HepG2 (cell line): ENCODE measurements around the gene ZFHX3.

ENCODE experiments used
- EP300 ChIP-seq, 3 experiments: sonication (generic) in 1 of 3; formaldehyde crosslinking in 1 of 3; IDR thresholded peaks; 2 replicates each; pipeline versions ENCODE4 v1.5.1 to v1.6.1; 2011 to 2020; ENCODE audit warnings: low read depth in 2 of 3, low read length in 2 of 3, borderline replicate concordance in 1 of 3, improper control_type of control experiment in 1 of 3, mild to moderate bottlenecking in 1 of 3, missing genetic modification reagents in 1 of 3, moderate library complexity in 1 of 3
- STAT6 ChIP-seq: sonication (generic); formaldehyde crosslinking; IDR thresholded peaks from 2 replicates; pipeline ENCODE4 v1.4.0; 2020; ENCODE audit warnings: missing genetic modification reagents, mild to moderate bottlenecking, borderline replicate concordance
- TF ChIP-seq, protein P1 (sequence below), 2 experiments: IDR thresholded peaks; 2 replicates each; pipeline ENCODE4 v1.6.1; 2011 to 2012; ENCODE audit warnings: low read length in 2 of 2, borderline replicate concordance in 1 of 2, low read depth in 1 of 2, mild to moderate bottlenecking in 1 of 2, moderate library complexity in 1 of 2

DNA sequence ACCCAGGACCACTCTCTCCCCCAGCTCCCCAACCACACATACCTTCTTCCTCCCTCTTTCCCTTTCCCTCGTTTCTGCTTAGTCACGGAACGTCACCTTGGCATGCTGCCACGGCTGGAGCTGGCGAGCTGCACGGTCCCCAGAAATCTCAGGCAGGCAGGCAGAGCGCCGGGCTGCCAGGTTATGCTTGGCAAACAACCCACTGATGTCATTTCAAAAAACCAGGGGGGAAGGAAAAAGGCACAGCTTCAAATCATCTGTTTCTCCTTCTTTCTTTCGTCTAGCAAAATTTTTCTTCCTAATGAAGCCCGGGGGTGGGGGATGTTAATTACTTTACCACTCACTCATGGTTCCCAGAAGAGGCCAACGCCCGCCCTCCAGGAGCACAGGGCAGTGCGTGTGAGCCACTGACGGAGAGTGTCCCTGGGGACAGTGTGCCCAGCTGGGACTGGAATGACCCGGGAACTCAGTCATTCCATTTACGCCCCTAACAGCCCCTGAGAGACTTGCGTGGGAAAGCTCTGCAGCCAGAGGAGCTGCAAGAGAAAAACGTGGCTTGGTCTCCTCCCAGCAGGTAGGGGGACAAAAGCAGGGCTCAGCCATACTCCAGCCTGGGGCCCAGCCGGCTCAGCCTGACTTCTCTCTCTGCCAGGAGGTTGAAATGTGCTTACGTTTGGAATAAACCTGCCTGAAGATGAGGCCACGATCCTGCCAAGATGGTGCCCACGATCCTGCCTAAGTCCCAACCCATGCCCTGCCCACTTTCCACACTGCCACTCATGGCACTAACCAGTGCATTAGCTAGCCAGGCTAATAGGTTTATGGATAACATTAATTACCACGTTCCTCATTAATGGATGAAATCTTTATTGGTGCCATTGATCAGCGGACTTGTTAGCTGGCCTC lies 198.9 kb downstream of the ZFHX3 start:
- TF ChIP-seq STAT6 (CRISPR knock-in tag) (no peak), EP300 (IDR thresholded peaks at IDR 0.05; ENCODE audit: low read depth in 2 of 2, low read length in 2 of 2) (no peak), EP300 (CRISPR knock-in tag; IDR thresholded peaks at IDR 0.05; ENCODE audit: borderline replicate concordance) (no peak)
- TF ChIP-seq, protein P1, sequence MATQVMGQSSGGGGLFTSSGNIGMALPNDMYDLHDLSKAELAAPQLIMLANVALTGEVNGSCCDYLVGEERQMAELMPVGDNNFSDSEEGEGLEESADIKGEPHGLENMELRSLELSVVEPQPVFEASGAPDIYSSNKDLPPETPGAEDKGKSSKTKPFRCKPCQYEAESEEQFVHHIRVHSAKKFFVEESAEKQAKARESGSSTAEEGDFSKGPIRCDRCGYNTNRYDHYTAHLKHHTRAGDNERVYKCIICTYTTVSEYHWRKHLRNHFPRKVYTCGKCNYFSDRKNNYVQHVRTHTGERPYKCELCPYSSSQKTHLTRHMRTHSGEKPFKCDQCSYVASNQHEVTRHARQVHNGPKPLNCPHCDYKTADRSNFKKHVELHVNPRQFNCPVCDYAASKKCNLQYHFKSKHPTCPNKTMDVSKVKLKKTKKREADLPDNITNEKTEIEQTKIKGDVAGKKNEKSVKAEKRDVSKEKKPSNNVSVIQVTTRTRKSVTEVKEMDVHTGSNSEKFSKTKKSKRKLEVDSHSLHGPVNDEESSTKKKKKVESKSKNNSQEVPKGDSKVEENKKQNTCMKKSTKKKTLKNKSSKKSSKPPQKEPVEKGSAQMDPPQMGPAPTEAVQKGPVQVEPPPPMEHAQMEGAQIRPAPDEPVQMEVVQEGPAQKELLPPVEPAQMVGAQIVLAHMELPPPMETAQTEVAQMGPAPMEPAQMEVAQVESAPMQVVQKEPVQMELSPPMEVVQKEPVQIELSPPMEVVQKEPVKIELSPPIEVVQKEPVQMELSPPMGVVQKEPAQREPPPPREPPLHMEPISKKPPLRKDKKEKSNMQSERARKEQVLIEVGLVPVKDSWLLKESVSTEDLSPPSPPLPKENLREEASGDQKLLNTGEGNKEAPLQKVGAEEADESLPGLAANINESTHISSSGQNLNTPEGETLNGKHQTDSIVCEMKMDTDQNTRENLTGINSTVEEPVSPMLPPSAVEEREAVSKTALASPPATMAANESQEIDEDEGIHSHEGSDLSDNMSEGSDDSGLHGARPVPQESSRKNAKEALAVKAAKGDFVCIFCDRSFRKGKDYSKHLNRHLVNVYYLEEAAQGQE (IDR thresholded peaks at IDR 0.05; ENCODE audit: borderline replicate concordance in 1 of 2, low read depth in 1 of 2, low read length in 2 of 2), result no peak
